ENCODE data around the gene IFNAR1.
A peak's percentile ranks its signal among the peaks of the same experiment; 100 is the strongest.

Gene IFNAR1

DNA sequence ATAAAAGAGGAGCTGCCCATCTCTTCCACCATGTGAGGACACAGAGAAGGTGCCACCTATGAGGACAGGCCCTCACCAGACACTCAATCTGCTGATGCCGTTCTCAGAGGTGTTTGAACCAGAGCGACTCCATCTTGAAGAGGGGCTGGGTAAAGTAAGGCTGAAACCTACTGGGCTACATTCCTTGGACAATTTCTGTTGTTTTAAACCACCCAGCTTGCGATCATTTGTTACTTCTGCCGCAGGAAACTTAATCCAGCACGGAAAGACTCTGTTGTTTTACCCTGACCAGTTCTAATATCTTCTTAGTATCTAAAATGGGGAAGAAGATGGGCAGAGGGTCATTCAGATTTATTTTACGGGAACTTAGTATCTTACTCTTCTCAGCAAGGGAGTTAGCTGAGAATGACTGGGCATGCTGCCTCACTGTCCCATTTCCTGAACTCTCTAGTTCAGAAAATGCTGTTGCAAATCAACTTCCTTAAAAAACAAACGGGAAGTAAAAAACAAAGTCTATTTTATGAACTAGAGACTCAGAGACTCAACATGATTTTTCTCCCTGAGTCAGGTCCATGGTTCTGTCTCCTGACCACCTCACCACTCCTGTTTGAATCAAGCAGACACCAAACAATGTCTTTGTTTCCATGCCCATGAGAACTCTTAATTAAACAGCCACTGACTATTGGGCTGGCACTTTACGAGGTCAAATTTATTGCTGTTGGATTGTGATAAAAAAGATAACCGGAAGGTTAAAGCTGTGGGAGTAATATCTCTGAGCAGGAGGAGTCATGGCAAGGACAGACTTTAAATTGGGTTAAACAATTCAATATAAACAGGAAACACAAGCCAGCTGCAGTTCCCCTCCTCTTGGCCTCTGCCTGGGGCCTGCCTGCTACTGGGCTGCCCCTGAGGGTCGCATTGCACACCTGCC lies 23.8 kb upstream of the IFNAR1 start:
- Mint-ChIP-seq H3K27me3 (no peaks in the 10 kb centered on the region), H3K27ac (peak overlapping the region in 1 of 2 donors; percentile 74), H3K4me1 (peaks cover 41% of the 10 kb centered on the region), H3K4me3 (no peak overlapping the region), H3K9me3 (no peaks in the 10 kb centered on the region)
- DNase-seq (no peak), ATAC-seq (no peak)

DNA sequence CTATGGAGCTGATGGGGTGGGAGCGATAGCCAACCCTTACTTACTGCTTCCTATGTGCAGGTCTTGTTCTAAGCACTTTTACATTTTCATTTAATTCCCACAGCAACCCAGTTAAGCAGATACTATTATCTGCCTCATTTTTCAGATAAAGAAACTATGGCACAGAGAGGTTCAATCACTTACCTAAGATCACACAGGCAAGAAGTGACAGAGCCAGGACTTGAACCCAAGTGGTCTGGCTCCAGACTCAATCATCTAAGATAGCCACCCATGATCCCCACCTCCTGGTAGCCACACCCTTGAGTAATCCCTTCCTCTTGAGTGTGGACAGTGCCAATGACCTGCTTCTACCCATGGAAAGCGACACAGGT lies 23.2 kb upstream of the IFNAR1 start:
- no peak overlapping the region for H3K4me3 Mint-ChIP-seq
- no peaks in the 10 kb centered on the region for H3K27me3 Mint-ChIP-seq
- H3K9me3 Mint-ChIP-seq: no peaks in the 10 kb centered on the region
- DNase-seq: no peak
- ATAC-seq: no peak
- H3K27ac Mint-ChIP-seq: peak overlapping the region in 1 of 2 donors; percentile 74
- H3K4me1 Mint-ChIP-seq: peaks cover 41% of the 10 kb centered on the region

DNA sequence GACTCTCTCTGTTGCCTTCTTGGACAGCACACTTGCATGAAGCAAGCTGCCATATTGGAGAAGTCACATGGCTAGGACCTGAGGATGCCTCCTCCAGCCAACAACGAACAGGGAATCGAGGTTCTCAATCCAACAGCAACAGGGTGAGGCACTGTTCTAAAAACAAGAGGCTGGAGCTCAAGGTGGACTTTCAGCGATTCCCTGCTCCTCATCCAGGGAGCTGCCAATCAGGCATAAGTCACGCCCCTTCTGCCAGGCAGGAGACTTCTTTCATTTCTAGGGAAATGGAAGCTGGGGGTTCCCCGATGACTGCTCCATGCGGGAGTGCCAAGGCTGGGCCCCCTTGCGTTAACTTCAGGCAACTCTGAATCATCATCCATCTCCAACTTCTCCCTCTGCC lies 22.7 kb upstream of the IFNAR1 start:
- H3K4me3 Mint-ChIP-seq: no peak overlapping the region
- H3K27me3 Mint-ChIP-seq: no peaks in the 10 kb centered on the region
- DNase-seq (no peak), ATAC-seq (no peak)
- H3K27ac Mint-ChIP-seq: no peak overlapping the region
- peaks cover 41% of the 10 kb centered on the region for H3K4me1 Mint-ChIP-seq
- H3K9me3 Mint-ChIP-seq: no peaks in the 10 kb centered on the region

DNA sequence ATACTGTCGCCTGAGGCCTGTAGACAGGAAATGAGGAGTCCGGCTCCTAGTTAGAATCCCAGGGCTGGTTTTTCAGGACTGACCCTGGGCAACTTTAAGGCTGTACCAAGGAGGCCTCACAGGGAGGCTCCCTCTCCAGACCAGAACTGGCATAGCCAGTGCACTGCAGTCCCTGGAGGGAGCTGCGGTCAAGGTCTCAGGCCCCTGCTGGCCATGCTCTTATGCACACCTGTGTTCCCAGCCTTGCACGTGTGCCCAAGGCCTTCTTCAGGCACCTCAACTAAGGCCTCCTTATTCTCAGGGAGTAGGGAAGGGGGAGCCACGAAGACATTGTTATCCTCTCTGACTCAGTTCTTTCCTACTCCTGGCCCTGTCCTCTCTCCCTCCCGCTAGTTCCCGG lies 22.0 kb upstream of the IFNAR1 start:
- Mint-ChIP-seq H3K9me3 (no peaks in the 10 kb centered on the region), H3K27ac (no peak overlapping the region), H3K4me3 (no peak overlapping the region), H3K4me1 (peaks cover 40% of the 10 kb centered on the region), H3K27me3 (no peaks in the 10 kb centered on the region)
- DNase-seq: no peak
- ATAC-seq: no peak

DNA sequence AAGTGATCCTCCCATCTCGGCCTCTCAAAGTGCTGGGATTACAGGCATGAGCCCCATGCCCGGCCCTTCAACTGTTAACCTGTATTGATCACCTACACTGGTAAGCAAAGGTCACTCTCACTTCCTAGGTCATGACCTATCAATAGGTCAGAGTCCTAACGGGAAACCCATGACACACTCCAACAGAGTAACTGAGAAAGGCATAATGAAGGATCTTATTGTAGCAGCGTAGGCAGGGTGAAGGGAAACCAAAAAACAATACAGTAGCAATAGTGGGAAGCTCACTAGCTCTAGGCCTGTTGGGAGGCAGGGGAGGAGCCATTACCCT lies 19.5 kb upstream of the IFNAR1 start:
- H3K27me3 Mint-ChIP-seq: no peaks in the 10 kb centered on the region
- no peak for ATAC-seq
- H3K4me3 Mint-ChIP-seq: no peak overlapping the region
- H3K9me3 Mint-ChIP-seq: no peaks in the 10 kb centered on the region
- DNase-seq: no peak
- H3K4me1 Mint-ChIP-seq: peaks cover 21% of the 10 kb centered on the region
- no peak overlapping the region for H3K27ac Mint-ChIP-seq

DNA sequence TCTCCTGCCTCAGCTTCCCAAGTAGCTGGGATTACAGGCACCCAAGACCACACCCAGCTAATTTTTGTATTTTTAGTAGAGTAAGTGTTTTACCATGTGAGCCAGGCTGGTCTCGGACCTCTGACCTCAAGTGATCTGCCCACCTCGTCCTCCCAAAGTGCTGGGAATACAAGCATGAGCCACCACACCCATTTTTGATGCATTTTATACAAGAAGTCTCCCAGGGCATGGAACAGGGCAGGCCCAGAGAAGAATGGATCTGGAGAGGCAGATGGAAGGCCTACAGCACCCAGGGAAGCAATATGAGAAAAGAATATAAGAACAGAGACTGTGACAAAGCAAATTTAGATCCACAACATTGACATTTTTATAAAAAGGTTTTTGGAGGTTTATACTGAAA lies 18.8 kb upstream of the IFNAR1 start:
- H3K4me3 Mint-ChIP-seq: no peak overlapping the region
- ATAC-seq (no peak), DNase-seq (no peak)
- H3K4me1 Mint-ChIP-seq: peaks cover 15% of the 10 kb centered on the region
- no peaks in the 10 kb centered on the region for H3K27me3 Mint-ChIP-seq
- no peak overlapping the region for H3K27ac Mint-ChIP-seq
- H3K9me3 Mint-ChIP-seq: no peaks in the 10 kb centered on the region

DNA sequence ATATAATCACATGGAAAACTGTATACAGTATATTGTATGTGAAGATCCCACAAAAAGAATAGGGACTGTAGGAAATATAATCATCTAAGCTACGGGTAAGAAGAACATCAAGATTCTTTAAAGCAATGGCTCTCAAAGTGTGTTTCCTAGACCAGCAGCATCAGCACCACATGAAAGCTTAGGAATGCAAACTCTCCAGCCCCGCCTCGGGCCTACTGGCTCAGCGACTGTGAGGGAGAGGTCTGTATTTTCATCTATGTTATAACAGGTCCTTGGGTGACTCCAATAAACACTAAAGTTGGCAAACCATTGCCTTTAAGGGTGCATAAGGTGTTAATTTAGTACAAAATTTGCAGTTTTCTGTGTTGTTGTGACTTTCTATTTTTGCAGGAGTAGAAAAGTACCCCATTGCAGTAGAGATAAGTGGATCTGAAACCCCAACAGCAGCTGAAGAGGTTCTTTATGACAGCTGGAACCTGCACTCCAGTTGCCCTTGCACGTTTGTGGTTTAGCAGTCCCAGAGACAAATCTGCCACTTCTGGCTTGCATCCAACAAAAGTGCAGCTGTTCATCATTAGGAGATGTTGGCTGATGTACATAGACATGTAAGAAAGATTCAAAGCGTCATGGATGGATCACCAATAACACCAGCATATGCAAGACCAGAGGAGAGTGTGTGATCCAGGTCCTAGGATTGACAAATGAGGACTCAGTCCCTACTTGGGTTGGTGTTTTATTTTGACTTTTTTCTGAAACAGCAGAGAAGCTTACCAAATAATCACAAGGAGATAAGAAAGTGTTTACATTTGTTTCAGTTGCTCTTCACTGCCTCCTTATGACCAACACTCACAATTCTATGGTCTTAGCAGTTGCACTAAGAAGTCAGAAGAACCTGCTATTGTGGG lies 15.9 kb upstream of the IFNAR1 start:
- H3K27me3 Mint-ChIP-seq: no peaks in the 10 kb centered on the region

DNA sequence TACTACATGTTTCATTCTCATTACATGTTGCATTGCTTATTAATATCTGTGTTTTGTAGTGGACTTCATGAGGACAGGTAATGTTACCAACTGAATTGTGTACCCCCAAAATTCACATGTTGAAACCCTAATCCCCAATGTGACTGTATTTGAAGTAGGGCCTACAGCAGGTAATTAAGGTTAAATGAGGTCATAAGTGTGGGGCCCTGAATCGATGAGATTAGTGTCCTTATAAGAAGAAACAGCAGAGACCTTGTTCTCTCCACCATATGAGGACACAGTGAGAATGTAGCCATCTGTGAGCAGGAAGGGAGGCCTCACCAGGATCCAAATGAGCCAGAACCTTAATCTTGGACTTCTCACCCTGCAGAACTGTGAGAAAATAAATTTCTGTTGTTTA lies 15.0 kb upstream of the IFNAR1 start:
- H3K4me3 Mint-ChIP-seq: no peak overlapping the region
- no peak overlapping the region for H3K27ac Mint-ChIP-seq
- DNase-seq (no peak), ATAC-seq (no peak)
- H3K27me3 Mint-ChIP-seq: no peaks in the 10 kb centered on the region
- peaks cover 0 to 6% of the 10 kb centered on the region in 2 donors for H3K9me3 Mint-ChIP-seq
- peaks cover 6% of the 10 kb centered on the region for H3K4me1 Mint-ChIP-seq

More for the DNA sequence above, 15.9 kb upstream of the IFNAR1 start:
- peaks cover 0 to 5% of the 10 kb centered on the region in 2 donors for H3K9me3 Mint-ChIP-seq
- no peak overlapping the region for H3K27ac Mint-ChIP-seq
- H3K4me3 Mint-ChIP-seq: no peak overlapping the region
- peaks cover 6% of the 10 kb centered on the region for H3K4me1 Mint-ChIP-seq
- ATAC-seq (no peak), DNase-seq (no peak)

DNA sequence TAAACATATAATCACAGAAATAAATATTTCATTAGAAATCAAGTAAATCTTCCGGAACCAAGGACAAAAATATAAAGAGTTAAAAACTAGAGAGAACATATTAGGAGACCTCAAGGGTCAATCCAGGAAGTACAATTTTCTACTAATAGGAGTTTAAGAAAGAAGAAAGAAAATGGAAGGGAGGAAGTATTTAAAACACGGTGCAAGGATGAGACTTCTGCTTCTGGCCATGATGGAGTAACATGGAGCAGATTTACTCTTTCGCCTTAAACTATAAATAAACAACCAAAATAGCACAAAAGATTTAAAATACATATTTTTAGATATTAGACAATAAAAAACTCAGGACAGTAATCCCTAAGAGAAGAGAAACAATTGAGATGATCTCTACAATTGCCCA lies 12.6 kb upstream of the IFNAR1 start:
- H3K9me3 Mint-ChIP-seq: peaks cover 0 to 6% of the 10 kb centered on the region in 2 donors
- no peak overlapping the region for H3K27ac Mint-ChIP-seq
- ATAC-seq: no peak
- no peak overlapping the region for H3K4me3 Mint-ChIP-seq
- H3K4me1 Mint-ChIP-seq: peaks cover 6% of the 10 kb centered on the region
- no peaks in the 10 kb centered on the region for H3K27me3 Mint-ChIP-seq
- DNase-seq: no peak

DNA sequence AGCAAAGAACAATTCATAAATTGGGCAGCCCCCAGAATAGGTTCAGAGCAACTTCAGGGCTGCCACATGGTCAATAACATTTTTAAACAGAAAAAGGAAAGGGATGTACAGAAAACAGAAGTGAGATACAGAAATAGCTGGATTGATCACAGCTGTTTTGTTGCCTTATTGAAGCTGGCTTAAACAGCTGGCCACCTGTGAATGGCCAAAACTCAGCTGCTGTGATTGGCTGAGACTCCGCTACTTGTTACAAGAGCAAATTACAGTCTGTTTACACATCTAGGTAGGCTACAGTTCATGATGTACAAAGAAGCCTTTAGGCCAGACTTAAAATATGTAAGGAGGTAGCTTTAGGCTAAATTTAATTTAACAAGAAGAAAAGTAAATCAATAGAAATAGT lies 11.6 kb upstream of the IFNAR1 start:
- ATAC-seq (no peak), DNase-seq (no peak)
- no peaks in the 10 kb centered on the region for H3K27me3 Mint-ChIP-seq
- peaks cover 0 to 6% of the 10 kb centered on the region in 2 donors for H3K9me3 Mint-ChIP-seq
- H3K4me3 Mint-ChIP-seq: no peak overlapping the region
- H3K27ac Mint-ChIP-seq: no peak overlapping the region
- peaks cover 6% of the 10 kb centered on the region for H3K4me1 Mint-ChIP-seq

DNA sequence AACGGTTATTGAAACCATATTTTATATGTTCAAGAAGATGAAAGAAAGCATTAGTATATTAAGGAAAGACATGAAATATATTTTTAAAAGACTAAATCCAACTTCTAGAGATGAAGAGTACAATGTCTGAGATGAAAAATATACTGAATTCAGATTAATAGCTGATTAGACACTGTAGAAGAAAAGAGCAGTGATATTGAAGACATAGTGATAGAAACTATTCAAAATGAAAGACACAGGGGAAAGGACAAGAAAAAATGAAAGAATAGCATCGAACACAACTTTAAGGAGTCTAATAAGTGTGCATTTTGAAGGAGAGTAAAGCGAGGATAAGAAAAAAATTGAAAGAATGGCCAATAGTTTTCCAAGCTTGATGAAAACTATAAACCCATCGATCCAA lies 11.2 kb upstream of the IFNAR1 start:
- H3K27ac Mint-ChIP-seq: no peak overlapping the region
- no peaks in the 10 kb centered on the region for H3K27me3 Mint-ChIP-seq
- peaks cover 6% of the 10 kb centered on the region for H3K4me1 Mint-ChIP-seq
- DNase-seq (no peak), ATAC-seq (no peak)
- H3K9me3 Mint-ChIP-seq: peaks cover 0 to 6% of the 10 kb centered on the region in 2 donors
- H3K4me3 Mint-ChIP-seq: no peak overlapping the region

DNA sequence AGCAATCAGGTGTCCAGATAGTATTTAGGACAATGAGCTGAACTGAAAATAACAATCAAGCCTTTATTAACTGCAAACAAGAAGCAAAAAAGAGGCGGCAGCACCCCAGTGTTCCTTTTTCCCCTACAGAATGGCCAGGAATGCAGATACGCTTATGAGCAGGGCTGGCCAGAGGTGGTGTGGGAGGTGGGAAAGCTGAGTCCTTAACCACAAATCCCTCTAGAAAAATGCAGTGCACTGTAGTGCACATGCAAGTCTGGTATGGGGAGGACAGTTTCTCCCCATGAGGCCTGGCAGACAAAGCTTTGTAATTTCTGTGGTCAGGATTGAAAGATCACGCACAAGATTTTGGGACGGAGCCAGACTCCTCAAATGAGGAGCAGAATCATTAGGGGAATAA lies 10.7 kb upstream of the IFNAR1 start:
- no peaks in the 10 kb centered on the region for H3K27me3 Mint-ChIP-seq
- H3K4me1 Mint-ChIP-seq: peaks cover under 1% of the 10 kb centered on the region
- H3K9me3 Mint-ChIP-seq: peaks cover 0 to 6% of the 10 kb centered on the region in 2 donors
- no peak for ATAC-seq
- no peak overlapping the region for H3K4me3 Mint-ChIP-seq
- H3K27ac Mint-ChIP-seq: no peak overlapping the region
- DNase-seq: no peak

DNA sequence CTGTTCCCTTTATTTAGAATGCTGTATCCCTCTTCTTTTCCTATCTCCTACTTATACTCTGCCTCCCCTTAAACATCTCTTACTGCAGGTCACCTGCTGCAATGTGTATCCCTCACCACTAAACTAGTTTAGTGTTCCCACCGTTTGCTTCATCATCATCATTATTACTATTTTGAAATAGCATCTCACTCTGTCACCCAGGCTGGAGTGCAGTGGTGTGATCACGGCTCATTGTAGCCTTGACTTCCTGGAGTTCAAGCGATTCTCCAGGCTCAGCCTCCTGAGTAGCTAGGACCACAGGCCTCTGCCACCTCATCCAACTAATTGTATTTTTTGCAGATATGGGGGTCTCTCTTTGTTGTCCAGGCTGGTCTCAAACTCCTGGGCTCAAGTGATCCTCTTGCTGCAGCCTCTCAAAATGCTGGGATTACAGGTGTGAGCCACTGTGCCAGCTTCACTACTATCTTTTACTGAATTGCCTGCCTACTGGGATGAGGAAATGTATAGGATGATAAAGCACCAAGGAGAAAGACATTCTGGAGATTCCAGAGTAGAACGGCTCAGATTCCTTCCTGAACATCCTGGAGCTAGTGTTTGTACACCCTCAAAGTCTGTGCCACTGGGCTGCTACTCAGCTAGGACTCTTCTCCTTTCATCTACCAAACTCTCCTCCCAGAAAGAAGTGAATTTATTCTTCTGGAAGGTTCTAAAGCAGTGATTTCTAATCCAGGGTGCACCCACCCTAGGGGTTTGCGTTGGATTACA lies 8.6 kb upstream of the IFNAR1 start:
- H3K4me1 Mint-ChIP-seq: no peaks in the 10 kb centered on the region
- H3K27me3 Mint-ChIP-seq: no peaks in the 10 kb centered on the region
- ATAC-seq (no peak), DNase-seq (no peak)
- no peak overlapping the region for H3K27ac Mint-ChIP-seq
- H3K9me3 Mint-ChIP-seq: peaks cover 0 to 6% of the 10 kb centered on the region in 2 donors
- no peak overlapping the region for H3K4me3 Mint-ChIP-seq

DNA sequence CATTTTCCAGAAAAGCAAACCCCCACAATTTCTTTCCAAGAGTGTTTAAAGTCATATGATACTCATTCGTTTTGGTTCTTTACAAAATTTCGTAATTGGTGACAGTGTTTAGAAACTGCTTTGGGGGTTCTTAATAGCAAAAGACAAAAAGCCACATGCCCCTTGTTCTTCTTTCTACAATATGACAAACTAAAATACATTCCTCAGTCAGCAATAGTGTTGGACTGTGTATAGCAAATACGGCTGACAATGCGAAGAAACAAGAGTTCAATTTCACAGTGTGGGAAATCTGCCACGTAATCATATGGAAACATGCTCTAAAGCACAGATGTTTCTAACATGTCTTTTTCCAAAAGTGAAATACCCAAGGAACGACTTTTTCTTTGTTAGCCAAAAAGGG lies 7.6 kb upstream of the IFNAR1 start:
- no peaks in the 10 kb centered on the region for H3K27me3 Mint-ChIP-seq
- ATAC-seq: no peak
- H3K9me3 Mint-ChIP-seq: peaks cover 0 to 6% of the 10 kb centered on the region in 2 donors
- no peaks in the 10 kb centered on the region for H3K4me1 Mint-ChIP-seq
- H3K4me3 Mint-ChIP-seq: no peak overlapping the region
- no peak for DNase-seq
- H3K27ac Mint-ChIP-seq: no peak overlapping the region

DNA sequence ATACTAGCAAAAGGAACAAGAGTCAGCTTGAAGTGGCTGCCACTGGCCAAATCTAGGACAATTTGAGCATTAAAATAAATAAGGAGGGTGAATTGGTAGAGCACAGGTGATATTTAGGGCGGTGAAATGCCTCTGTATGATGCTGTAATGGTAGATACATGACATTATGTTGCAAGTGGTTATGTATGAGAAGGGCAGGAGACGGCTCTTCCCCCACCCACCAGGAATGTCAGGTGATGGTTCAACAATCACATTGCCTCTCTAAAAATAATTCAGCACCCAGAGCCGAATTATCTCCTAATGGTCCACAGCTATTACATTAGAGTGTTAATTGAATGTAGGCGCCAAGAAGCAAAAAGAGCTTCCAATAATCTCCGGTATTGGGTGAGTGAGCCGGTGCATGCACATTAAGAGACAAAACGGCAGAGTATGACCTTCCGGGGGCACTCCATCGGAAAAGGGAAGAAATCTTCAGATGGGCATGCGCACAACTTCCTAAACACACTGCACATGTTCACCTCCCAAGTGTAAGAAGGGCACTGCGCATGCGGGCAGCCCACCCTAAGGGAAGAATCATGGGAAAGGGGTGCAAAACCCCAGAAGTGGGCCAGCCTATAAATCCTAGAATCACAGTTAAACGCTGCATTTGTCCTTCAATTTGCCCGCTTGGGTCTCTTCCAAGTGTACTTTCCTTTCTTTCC lies 6.8 kb upstream of the IFNAR1 start:
- DNase-seq: no peak
- ATAC-seq: no peak
- H3K4me3 Mint-ChIP-seq: no peak overlapping the region
- peaks cover 0 to 6% of the 10 kb centered on the region in 2 donors for H3K9me3 Mint-ChIP-seq
- no peak overlapping the region for H3K27ac Mint-ChIP-seq
- H3K27me3 Mint-ChIP-seq: no peaks in the 10 kb centered on the region
- H3K4me1 Mint-ChIP-seq: no peaks in the 10 kb centered on the region
